Measurements from ENCODE around the gene HSPG2. TPM values are rescaled to one million over a fixed set of nuclear protein-coding genes. Genes with fewer than 3 reads are reported as not detected.
A peak's percentile ranks its signal among the peaks of the same experiment; 100 is the strongest.

Gene HSPG2
- total and polyA plus RNA-seq, 10 of the 15 experiments (the other 5 are each of a cell fraction or from before 2014, with no cell fraction given): 0.30 to 3.4 (median 0.73) TPM; not detected in 2

DNA sequence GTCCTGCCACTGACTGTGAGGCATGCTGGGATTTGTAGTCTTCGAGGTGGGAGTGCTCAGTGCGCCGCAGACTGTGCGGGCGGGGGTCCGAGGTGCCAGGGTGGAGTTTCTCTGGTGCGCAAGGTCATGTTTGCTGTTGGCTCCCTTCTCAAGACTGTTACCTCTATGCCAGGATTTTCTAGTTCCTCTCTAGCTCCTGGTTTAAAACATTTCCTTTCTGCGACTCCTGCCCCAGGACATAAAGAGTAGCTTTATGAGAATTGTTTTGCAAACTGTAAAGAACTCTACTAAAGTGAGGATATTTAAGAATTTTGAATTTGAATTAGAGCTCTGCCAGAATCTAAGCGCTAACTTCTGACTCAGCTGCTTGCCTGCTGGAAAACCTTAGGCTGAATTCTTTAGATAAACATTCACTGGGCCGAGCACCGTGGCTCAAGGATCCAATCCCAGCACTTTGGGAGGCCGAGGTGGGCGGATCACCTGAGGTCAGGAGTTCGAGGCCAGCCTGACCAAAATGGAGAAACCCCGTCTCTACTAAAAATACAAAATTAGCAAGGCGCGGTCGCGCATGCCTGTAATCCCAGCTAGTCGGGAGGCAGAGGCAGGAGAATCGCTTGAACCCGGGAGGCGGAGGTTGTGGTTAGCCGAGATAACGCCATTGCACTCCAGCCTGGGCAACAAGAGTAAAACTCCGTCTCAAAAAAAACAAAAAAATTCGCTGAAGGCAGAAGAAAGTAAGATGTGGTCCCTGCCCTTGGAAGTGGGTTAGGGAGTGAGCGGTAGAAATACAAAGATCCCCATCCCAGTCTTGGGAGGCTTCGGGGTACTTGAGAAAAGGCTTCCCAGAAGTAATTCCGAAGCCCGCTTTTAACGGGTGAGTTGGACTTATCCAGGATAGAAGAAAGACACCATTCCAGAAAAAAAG, 153.2 kb downstream of the HSPG2 start (continued):
- TF ChIP-seq, protein P1, sequence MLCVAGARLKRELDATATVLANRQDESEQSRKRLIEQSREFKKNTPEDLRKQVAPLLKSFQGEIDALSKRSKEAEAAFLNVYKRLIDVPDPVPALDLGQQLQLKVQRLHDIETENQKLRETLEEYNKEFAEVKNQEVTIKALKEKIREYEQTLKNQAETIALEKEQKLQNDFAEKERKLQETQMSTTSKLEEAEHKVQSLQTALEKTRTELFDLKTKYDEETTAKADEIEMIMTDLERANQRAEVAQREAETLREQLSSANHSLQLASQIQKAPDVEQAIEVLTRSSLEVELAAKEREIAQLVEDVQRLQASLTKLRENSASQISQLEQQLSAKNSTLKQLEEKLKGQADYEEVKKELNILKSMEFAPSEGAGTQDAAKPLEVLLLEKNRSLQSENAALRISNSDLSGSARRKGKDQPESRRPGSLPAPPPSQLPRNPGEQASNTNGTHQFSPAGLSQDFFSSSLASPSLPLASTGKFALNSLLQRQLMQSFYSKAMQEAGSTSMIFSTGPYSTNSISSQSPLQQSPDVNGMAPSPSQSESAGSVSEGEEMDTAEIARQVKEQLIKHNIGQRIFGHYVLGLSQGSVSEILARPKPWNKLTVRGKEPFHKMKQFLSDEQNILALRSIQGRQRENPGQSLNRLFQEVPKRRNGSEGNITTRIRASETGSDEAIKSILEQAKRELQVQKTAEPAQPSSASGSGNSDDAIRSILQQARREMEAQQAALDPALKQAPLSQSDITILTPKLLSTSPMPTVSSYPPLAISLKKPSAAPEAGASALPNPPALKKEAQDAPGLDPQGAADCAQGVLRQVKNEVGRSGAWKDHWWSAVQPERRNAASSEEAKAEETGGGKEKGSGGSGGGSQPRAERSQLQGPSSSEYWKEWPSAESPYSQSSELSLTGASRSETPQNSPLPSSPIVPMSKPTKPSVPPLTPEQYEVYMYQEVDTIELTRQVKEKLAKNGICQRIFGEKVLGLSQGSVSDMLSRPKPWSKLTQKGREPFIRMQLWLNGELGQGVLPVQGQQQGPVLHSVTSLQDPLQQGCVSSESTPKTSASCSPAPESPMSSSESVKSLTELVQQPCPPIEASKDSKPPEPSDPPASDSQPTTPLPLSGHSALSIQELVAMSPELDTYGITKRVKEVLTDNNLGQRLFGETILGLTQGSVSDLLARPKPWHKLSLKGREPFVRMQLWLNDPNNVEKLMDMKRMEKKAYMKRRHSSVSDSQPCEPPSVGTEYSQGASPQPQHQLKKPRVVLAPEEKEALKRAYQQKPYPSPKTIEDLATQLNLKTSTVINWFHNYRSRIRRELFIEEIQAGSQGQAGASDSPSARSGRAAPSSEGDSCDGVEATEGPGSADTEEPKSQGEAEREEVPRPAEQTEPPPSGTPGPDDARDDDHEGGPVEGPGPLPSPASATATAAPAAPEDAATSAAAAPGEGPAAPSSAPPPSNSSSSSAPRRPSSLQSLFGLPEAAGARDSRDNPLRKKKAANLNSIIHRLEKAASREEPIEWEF (IDR thresholded peaks at IDR 0.05; ENCODE audit: insufficient replicate concordance, low read depth, low read length): no peak
- no peak for TF ChIP-seq SMARCA5 (IDR thresholded peaks at IDR 0.05)
- TF ChIP-seq NRF1 (conservative IDR thresholded peaks at IDR 0.05; ENCODE audit: low read depth, low read length): 0 out of 2 replicates have a peak, but pooled peaks have one; percentile 7

All from GM12878 (cell line).